GM18870 (cell line): Measurements from ENCODE around the gene PKNOX2.

Experiments
- ATAC-seq: cut with Tn5 transposase; IDR thresholded peaks from one replicate; pipeline ENCODE4 v1.9.1; 2021; ENCODE audit warnings: moderate library complexity; ENCODE audit not compliant: unreplicated experiment

The PKNOX2 gene

GRCh38 chr11:125454047-125454446 is 289.5 kb downstream of the PKNOX2 start:
- no peak for ATAC-seq

- ATAC-seq, result no peak
Observed at GRCh38 chr11:125455851-125456250, 291.3 kb downstream of the PKNOX2 start.

GRCh38 chr11:125457814-125458343 is 293.3 kb downstream of the PKNOX2 start:
- no peak for ATAC-seq

- ATAC-seq, result no peak
Observed at GRCh38 chr11:125460275-125460674, 295.7 kb downstream of the PKNOX2 start.

- no peak for ATAC-seq
Observed at GRCh38 chr11:125463590-125464269, 299.2 kb downstream of the PKNOX2 start.

- ATAC-seq, result no peak
Observed at GRCh38 chr11:125464270-125464662, 299.7 kb downstream of the PKNOX2 start.

- ATAC-seq, result no peak
Observed at GRCh38 chr11:125464666-125465065, 300.1 kb downstream of the PKNOX2 start.

- no peak for ATAC-seq
Observed at GRCh38 chr11:125465255-125465654, 300.7 kb downstream of the PKNOX2 start.

- ATAC-seq, result no peak
Observed at GRCh38 chr11:125465701-125466100, 301.1 kb downstream of the PKNOX2 start.

GRCh38 chr11:125468025-125468424 is 303.5 kb downstream of the PKNOX2 start:
- ATAC-seq, result no peak

GRCh38 chr11:125468852-125469251 is 304.3 kb downstream of the PKNOX2 start:
- ATAC-seq, result no peak

GRCh38 chr11:125470355-125470754 is 305.8 kb downstream of the PKNOX2 start:
- no peak for ATAC-seq

- ATAC-seq, result no peak
Observed at GRCh38 chr11:125476721-125477120, 312.2 kb downstream of the PKNOX2 start.

GRCh38 chr11:125479137-125479536 is 314.6 kb downstream of the PKNOX2 start:
- ATAC-seq, result no peak

- ATAC-seq, result no peak
Observed at GRCh38 chr11:125481531-125481930, 317.0 kb downstream of the PKNOX2 start.
